T-helper 22 cell (primary cell): ENCODE measurements around the gene GPR157.

ENCODE experiments used
- DNase-seq: peaks from one replicate; pipeline ENCODE4 v3.0.0-alpha.2; 2020; ENCODE audit warnings: low read depth

GPR157 gene

GRCh38 chr1:9062021-9062471 is 66.9 kb downstream of the GPR157 start:
- no peak for DNase-seq

- no peak for DNase-seq
Measured at GRCh38 chr1:9061252-9061960, 67.5 kb downstream of the GPR157 start.

- no peak for DNase-seq
Measured at GRCh38 chr1:9059891-9060744, 68.8 kb downstream of the GPR157 start.

GRCh38 chr1:9058465-9058864 is 70.4 kb downstream of the GPR157 start:
- DNase-seq = no peak

GRCh38 chr1:9057851-9058250 is 71.1 kb downstream of the GPR157 start:
- DNase-seq = no peak

- DNase-seq = no peak
Measured at GRCh38 chr1:9052272-9053049, 76.4 kb downstream of the GPR157 start.

GRCh38 chr1:9051379-9051778 is 77.5 kb downstream of the GPR157 start:
- DNase-seq = no peak

- DNase-seq = no peak
Measured at GRCh38 chr1:9050803-9051202, 78.1 kb downstream of the GPR157 start.
